ENCODE measurements around the gene DNAJC17.

- TF ChIP-seq, protein P1, sequence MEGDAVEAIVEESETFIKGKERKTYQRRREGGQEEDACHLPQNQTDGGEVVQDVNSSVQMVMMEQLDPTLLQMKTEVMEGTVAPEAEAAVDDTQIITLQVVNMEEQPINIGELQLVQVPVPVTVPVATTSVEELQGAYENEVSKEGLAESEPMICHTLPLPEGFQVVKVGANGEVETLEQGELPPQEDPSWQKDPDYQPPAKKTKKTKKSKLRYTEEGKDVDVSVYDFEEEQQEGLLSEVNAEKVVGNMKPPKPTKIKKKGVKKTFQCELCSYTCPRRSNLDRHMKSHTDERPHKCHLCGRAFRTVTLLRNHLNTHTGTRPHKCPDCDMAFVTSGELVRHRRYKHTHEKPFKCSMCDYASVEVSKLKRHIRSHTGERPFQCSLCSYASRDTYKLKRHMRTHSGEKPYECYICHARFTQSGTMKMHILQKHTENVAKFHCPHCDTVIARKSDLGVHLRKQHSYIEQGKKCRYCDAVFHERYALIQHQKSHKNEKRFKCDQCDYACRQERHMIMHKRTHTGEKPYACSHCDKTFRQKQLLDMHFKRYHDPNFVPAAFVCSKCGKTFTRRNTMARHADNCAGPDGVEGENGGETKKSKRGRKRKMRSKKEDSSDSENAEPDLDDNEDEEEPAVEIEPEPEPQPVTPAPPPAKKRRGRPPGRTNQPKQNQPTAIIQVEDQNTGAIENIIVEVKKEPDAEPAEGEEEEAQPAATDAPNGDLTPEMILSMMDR (IDR thresholded peaks at IDR 0.05), result no peak
- TF ChIP-seq EZH2 (IDR thresholded peaks at IDR 0.05) (no peak), EZH2phosphoT487 (IDR thresholded peaks at IDR 0.05) (no peak)
These were observed 50.3 kb downstream of the DNAJC17 start for GRCh38 chr15:40756938-40757337.

Measured in neural progenitor cell (in vitro differentiated cells).